AG10803 (cell line): Measurements from ENCODE around the gene SKIC2.

ENCODE experiments used
- DNase-seq: peaks from one replicate; pipeline ENCODE4 v3.0.0; 2010; ENCODE audit warnings: low read depth
- H3K4me3 ChIP-seq: 2 replicates; pipeline ENCODE4 v1.5.1; 2011; ENCODE audit warnings: mild to moderate bottlenecking, low read length, control low read depth
- TF ChIP-seq, protein P1 (sequence below): conservative IDR thresholded peaks from 2 replicates; pipeline ENCODE4 v1.5.1; 2011; ENCODE audit warnings: mild to moderate bottlenecking, low read length, control low read depth, inconsistent platforms

The SKIC2 gene

DNA sequence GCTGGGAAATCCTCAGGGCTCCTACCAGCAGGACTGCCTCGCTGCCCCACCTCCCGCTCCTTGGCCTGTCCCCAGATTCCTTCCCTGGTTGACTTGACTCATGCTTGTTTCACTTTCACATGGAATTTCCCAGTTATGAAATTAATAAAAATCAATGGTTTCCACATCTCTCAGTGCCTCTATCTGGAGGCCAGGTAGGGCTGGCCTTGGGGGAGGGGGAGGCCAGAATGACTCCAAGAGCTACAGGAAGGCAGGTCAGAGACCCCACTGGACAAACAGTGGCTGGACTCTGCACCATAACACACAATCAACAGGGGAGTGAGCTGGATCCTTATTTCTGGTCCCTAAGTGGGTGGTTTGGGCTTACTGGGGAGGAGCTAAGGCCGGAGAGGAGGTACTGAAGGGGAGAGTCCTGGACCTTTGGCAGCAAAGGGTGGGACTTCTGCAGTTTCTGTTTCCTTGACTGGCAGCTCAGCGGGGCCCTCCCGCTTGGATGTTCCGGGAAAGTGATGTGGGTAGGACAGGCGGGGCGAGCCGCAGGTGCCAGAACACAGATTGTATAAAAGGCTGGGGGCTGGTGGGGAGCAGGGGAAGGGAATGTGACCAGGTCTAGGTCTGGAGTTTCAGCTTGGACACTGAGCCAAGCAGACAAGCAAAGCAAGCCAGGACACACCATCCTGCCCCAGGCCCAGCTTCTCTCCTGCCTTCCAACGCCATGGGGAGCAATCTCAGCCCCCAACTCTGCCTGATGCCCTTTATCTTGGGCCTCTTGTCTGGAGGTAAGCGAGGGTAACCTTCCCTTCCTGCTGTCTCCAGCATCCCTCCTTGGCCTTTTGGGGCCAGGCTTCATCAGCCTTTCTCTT, 13.2 kb upstream of the SKIC2 start, which contains the start of gene CFB:
Gene CFB (plus strand): TSS at position 589 of the 863 bp plus-strand sequence. CDS start 127 bp downstream, at position 716.
- DNase-seq, result peak; percentile 82
- TF ChIP-seq, protein P1, sequence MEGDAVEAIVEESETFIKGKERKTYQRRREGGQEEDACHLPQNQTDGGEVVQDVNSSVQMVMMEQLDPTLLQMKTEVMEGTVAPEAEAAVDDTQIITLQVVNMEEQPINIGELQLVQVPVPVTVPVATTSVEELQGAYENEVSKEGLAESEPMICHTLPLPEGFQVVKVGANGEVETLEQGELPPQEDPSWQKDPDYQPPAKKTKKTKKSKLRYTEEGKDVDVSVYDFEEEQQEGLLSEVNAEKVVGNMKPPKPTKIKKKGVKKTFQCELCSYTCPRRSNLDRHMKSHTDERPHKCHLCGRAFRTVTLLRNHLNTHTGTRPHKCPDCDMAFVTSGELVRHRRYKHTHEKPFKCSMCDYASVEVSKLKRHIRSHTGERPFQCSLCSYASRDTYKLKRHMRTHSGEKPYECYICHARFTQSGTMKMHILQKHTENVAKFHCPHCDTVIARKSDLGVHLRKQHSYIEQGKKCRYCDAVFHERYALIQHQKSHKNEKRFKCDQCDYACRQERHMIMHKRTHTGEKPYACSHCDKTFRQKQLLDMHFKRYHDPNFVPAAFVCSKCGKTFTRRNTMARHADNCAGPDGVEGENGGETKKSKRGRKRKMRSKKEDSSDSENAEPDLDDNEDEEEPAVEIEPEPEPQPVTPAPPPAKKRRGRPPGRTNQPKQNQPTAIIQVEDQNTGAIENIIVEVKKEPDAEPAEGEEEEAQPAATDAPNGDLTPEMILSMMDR, result no peak
- H3K4me3 ChIP-seq, result peak within 1 kb of the TSS; percentile 42

DNA sequence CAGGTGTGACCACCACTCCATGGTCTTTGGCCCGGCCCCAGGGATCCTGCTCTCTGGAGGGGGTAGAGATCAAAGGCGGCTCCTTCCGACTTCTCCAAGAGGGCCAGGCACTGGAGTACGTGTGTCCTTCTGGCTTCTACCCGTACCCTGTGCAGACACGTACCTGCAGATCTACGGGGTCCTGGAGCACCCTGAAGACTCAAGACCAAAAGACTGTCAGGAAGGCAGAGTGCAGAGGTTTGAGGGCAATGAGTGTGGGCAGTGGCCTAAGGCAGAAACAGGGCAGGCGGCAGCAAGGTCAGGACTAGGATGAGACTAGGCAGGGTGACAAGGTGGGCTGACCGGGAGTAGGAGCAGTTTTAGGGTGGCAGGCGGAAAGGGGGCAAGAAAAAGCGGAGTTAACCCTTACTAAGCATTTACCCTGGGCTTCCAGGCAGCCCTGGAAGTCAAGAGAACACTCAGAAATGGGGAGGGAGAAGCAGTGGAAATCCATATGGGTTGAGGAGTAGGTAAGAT, 12.5 kb upstream of the SKIC2 start:
- TF ChIP-seq, protein P1, result no peak
- DNase-seq, result no peak
- H3K4me3 ChIP-seq, result peak overlapping the region; percentile 42

DNA sequence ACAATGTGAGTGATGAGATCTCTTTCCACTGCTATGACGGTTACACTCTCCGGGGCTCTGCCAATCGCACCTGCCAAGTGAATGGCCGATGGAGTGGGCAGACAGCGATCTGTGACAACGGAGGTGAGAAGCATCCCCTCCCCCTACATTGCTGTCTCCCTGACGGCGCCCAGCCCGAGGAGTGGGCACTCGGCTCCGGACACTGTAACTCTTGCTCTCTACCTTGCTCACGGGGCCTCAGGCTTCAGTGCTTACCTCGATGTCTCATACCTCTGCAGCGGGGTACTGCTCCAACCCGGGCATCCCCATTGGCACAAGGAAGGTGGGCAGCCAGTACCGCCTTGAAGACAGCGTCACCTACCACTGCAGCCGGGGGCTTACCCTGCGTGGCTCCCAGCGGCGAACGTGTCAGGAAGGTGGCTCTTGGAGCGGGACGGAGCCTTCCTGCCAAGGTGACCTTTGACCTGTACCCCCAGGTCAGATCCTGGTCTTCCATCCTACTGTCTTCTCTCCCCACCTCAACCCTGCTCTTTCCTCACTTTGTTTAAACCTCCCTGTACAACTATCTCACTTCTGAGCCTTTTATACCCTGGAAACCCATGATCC, 11.8 kb upstream of the SKIC2 start:
- H3K4me3 ChIP-seq, result no peak overlapping the region
- no peak for DNase-seq
- TF ChIP-seq, protein P1, result no peak

DNA sequence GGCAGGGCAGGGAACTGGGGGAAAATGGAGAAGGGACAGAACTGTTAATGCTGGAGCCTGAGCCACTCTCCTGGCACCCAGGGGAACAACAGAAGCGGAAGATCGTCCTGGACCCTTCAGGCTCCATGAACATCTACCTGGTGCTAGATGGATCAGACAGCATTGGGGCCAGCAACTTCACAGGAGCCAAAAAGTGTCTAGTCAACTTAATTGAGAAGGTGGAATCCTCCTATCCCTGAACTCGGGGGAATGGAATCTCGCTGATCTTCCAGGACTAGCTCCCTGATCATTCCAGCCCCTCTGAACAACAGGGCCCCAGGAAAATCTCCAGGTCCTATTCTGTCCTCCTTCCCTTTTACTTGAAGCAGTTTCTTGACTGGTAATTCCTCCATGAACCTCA, 11.1 kb upstream of the SKIC2 start:
- DNase-seq, result no peak
- TF ChIP-seq, protein P1, result no peak
- no peak overlapping the region for H3K4me3 ChIP-seq

DNA sequence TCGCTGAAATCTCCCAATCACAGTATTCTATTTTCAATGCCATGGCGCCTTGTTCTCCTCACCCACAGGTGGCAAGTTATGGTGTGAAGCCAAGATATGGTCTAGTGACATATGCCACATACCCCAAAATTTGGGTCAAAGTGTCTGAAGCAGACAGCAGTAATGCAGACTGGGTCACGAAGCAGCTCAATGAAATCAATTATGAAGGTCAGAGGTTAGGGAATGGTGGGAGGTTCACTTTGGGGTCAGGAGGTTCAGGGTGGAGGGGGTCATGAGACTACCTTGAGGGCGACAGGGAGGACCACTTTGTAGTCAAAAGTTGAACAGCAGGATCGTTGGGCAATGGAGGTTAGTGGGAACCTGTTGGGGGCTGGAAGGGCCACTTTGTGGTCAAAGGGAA, 10.7 kb upstream of the SKIC2 start:
- H3K4me3 ChIP-seq, result no peak overlapping the region
- no peak for DNase-seq
- TF ChIP-seq, protein P1, result no peak

DNA sequence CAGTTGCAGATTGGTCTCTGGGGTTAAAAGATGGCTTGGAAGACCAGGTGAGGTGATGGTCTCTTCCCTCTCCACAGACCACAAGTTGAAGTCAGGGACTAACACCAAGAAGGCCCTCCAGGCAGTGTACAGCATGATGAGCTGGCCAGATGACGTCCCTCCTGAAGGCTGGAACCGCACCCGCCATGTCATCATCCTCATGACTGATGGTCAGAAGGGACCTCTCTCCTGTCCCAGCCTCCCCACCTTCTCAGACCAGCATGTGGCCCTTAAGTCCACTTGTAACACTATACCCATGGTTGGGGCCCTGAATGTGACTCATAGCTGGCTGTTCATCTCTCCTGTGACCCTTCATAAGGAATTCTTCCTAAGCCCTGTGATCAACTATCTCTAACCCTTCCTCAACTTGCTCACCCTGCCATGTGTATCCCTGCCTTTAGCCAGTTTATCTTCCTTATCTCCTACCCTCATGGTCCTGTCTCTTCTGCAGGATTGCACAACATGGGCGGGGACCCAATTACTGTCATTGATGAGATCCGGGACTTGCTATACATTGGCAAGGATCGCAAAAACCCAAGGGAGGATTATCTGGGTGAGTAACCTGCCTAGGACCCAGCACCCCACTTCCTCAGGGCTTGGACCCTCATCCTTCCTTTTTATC, 10.1 kb upstream of the SKIC2 start:
- TF ChIP-seq, protein P1, result no peak
- no peak overlapping the region for H3K4me3 ChIP-seq
- no peak for DNase-seq
